T47D (cell line): ENCODE measurements around the gene CTNNA2.

Experiments used
- DNase-seq, 2 experiments: peaks; one replicate each; pipeline versions ENCODE4 v3.0.0 to v3.0.0-alpha.2; 2011 to 2012; ENCODE audit warnings: low read depth in 1 of 2, low spot score in 1 of 2
- JUND ChIP-seq: IDR thresholded peaks from 2 replicates; pipeline ENCODE4 v1.6.1; 2012; ENCODE audit warnings: low read depth
- in situ Hi-C: cut with HindIII; loops from 2 replicates; pipeline ENCODE4 v1.10.0; 2016; ENCODE audit warnings: low sequenced_read_pairs, low pct_unique_long_range_greater_than_20kb

Gene CTNNA2

DNA sequence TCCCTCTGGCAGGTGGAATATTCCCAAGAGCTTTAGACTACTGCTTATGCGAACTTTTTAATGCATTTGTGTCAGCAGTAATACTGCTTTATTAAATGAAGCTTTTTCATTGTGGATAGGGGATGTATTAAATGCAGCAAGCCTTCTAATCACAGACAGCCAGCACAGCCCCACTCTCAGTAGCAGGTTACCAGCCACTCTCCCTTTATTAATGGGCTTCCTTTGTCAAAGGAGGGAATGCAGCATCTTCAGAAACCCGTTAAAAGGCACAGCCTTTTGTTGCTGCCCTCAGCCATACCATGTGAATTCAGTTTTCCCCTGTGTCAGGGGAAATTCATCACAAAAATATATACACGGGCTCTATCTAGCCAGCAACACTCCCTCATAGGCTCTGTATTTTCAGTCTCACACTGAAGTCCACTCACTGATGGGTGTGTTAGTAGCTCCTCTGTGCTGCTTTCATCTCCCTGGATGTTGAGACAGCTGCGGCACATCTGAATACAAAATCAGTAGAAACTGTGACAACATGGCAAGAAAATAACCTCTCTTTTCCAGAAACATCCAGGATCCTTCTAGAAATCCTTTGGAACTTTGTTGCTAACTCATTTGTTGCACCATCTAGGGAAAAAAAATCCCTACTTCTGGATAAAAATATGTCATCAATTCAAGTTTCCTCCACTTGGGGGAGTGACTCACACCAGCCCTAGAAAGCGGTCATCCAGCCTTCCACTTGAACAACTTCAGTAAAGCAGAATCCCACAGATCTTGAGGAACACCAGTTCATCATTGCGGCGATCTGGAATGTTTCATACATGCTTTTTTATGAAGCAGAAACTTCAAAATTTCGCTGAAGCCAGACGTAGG is 743.3 kb downstream of the CTNNA2 start:
- in situ Hi-C loops = no loop called here
- DNase-seq = peak in 1 of 2 experiments; percentile 1
- TF ChIP-seq JUND = no peak

- no peak for DNase-seq
- TF ChIP-seq JUND = no peak
- in situ Hi-C loops = no loop called here
These were observed 743.9 kb downstream of the CTNNA2 start for GRCh38 chr2:80256782-80257167.

DNA sequence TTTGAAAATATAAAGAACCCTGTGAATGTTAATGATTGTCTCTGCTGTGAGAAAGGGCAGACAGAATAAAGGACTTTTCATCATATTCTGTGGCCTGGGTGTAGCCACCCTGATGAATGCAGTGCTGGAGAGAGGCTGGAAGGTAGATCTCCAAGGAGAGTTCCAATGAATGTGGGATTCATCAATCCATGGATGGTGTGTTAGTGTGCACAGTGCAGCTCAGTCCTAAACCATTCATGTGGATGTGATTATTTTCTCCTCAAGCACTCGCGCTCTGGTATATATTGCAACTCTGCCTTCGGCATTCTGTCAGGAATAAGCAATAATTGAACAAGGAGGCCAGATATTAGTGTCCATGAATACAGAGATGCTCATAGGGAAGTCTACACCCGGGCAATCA is 744.6 kb downstream of the CTNNA2 start:
- no peak for TF ChIP-seq JUND
- in situ Hi-C loops = no loop called here

DNA sequence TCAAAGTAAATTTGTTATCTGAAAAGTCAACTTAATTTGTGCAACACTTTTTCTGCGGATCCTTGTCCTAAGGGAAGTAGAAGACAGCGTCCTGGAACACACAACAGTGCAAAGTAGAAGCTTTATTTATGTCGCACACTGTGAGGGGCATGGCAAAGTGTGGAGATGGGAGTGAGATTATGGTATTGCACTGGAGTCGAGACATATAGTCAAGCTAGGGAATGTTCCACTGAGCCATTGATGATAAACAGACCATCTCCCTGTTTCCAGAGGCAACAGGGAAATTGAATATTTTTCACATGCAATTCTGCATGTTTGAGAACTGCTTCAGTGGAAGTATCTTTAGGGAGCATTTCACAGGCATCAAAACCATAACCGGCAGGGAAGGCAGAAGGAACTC is 745.5 kb downstream of the CTNNA2 start:
- in situ Hi-C loops = no loop called here
- TF ChIP-seq JUND = no peak
- no peak for DNase-seq

More for the DNA sequence above, 744.6 kb downstream of the CTNNA2 start:
- no peak for DNase-seq

DNA sequence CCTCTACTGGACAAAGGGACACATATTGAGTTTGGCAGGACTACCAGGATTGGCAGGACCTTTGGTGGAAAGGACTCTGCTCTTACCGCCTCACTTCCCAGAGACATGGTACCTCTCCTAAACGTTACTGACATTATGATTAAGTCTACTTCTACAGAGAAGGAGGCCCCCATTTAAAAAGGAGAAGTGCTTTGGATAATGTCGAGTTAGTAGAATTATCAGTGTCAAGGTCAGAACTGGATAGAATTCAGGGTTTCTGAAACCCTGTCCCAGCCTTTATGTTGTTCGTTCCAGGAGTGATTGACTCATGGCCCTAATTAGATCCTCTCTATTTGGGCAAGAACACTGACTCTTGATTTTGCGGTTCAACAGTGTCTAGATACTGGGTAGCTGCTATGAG is 745.9 kb downstream of the CTNNA2 start:
- no peak for DNase-seq
- no peak for TF ChIP-seq JUND
- in situ Hi-C loops = no loop called here

DNA sequence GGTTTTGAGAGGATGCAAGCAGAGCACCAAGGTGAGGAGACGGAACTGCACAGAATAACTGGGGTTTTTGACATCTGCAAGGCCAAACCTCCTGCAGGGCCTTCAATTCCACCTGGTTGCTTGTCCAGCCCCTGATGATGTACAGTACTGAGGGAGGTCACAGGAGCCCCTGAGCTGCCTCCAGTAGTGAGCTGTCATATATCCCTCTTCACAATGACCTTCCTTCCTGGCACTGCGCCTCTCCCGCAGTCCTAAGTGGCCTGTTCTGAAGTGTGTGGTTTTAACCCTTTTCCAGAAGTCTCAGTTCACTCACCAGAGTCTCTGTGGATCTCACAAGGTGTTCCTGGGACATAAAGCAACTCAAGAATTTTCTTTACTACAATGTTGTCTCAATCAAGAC is 746.4 kb downstream of the CTNNA2 start:
- no peak for DNase-seq
- in situ Hi-C loops = no loop called here
- TF ChIP-seq JUND = no peak

DNA sequence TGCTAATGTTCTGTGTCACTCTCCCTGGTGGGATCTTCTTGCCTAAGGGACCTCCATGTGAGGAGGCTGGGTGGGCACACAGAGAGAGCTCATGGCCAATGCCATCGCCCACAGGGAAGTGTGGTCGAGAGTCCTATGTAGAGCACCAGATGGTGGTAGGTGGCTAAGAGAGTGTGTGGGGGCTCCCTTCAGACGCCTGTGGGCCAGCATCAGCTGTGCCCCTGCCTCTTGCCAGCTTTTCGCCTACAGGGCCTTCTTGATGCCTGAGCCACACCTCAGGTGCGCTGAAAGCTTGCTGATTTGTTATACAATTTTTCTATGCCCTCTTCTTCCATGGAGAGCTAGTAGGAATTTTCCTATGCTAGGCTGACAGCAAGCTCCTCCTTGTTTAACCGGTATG is 753.4 kb downstream of the CTNNA2 start:
- TF ChIP-seq JUND = no peak
- DNase-seq = no peak
- in situ Hi-C loops = no loop called here

GRCh38 chr2:80269806-80270205 is 757.0 kb downstream of the CTNNA2 start:
- DNase-seq = no peak
- TF ChIP-seq JUND = no peak
- in situ Hi-C loops = no loop called here

DNA sequence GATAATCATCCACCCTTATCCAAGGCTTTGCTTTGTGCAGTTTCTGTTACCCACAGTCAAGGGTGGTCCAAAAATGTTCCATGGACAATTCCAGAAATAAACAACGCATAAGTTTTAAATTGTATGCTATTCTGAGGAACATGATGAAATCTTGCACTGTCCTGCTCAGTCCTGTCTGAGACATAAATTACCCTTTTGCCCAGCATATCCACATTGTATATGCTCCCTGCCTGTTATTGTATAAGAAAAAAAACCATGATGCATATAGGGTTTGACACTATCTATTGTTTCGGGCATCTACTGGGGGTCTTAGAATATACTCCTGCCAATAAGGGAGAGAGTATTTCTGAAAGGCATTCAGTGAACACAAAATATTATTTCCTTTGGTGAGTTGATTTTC is 767.7 kb downstream of the CTNNA2 start:
- no peak for DNase-seq
- in situ Hi-C loops = no loop called here
- no peak for TF ChIP-seq JUND

GRCh38 chr2:80281049-80281448 is 768.2 kb downstream of the CTNNA2 start:
- no peak for DNase-seq
- TF ChIP-seq JUND = no peak
- in situ Hi-C loops = no loop called here

DNA sequence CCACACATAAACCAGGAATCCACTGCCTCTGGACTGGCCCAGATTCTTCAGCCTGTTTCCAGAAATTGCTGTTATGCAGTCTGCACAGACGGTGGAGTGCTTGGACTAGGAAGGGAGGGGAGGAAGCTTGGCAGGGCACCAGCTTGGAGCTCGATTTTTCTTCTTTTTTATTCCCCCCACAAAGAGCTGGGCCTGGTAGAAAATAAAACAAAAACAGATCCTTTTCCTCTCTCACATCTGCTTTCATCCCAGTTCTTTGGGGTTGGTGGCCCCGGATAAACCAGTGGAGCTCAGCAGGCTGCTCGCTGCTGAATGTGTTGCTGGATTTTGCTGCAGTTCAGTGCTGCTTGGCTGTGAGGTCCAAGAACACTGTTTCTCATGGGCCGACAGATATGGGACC is 775.7 kb downstream of the CTNNA2 start:
- peak in 1 of 2 experiments; percentile 5 for DNase-seq
- TF ChIP-seq JUND = no peak
- in situ Hi-C loops = no loop called here

DNA sequence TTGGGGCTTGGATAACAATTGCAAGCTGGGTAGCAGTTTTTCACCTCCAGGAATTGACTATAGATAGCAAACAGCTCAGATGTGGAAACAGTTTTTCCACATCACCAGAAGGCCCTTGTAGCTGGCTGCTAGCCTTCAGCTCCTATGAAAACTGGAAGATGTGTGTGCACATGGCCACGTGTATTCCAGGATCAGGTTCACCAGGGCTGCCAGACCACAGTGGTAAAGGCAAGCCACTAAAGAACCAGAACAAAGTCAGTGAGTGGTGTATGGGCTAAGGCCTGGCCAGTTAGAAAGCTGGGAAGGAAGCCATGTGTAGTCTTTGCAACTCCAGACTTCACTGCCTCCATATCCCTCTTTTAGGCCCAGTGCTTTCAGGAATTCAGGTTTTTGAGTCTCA is 778.8 kb downstream of the CTNNA2 start:
- no peak for TF ChIP-seq JUND
- DNase-seq = no peak
- in situ Hi-C loops = no loop called here

GRCh38 chr2:80292474-80292873 is 779.6 kb downstream of the CTNNA2 start:
- in situ Hi-C loops = no loop called here
- no peak for DNase-seq
- no peak for TF ChIP-seq JUND

GRCh38 chr2:80293039-80293438 is 780.2 kb downstream of the CTNNA2 start:
- in situ Hi-C loops = no loop called here
- no peak for TF ChIP-seq JUND
- no peak for DNase-seq
